IMR-90 (cell line): ENCODE results near the gene FTO. TPM values are rescaled to one million over a fixed set of nuclear protein-coding genes. Genes with fewer than 3 reads are reported as not detected.
A peak's percentile ranks its signal among the peaks of the same experiment; 100 is the strongest.

ENCODE experiments used
- ATAC-seq: fragments of 200-7000 bp; cut with Tn5 transposase; 2 replicates; pipeline ENCODE4 v1.9.1; 2020; ENCODE audit warnings: low read depth, mild to moderate bottlenecking, moderate library complexity
- BruUV-seq: library from RNA; stranded (reverse); fragments of 400-500 nt; replicated peaks from 2 replicates; lab custom pipeline; 2021; lab: Mats Ljungman, UMichigan
- CTCF ChIA-PET: fragments of 300-600 bp; formaldehyde crosslinking; extraction: SDS; loops from one replicate; lab custom pipeline; 2021; ENCODE audit warnings: antibody characterized with exemption; lab: Yijun Ruan, JAX
- POLR2A ChIA-PET: fragments of 300-600 bp; sonication (Branson Sonifier 250); formaldehyde crosslinking; loops from one replicate; lab custom pipeline; 2022; ENCODE audit warnings: antibody characterized with exemption; ENCODE audit not compliant: unreplicated experiment; lab: Charles Lee
- DNase-seq: peaks from one replicate; pipeline ENCODE4 v3.0.0; 2013
- H2AFZ ChIP-seq: replicated peaks from 2 replicates; pipeline ENCODE3; 2013; ENCODE audit warnings: low read length, mild to moderate bottlenecking; ENCODE audit not compliant: poor library complexity
- H2AK5ac ChIP-seq: 2 replicates; pipeline ENCODE4 v1.6.1; 2013; ENCODE audit warnings: low read depth, low read length, inconsistent platforms
- H2AK9ac ChIP-seq: replicated peaks from 2 replicates; pipeline ENCODE3; 2013; ENCODE audit warnings: mild to moderate bottlenecking, low read depth, low read length, moderate library complexity; ENCODE audit not compliant: poor library complexity
- H2BK120ac ChIP-seq: 2 replicates; pipeline ENCODE4 v1.6.1; 2013; ENCODE audit warnings: low read depth, low read length, inconsistent platforms
- H2BK15ac ChIP-seq: 3 replicates; pipeline ENCODE4 v1.6.1; 2013; ENCODE audit warnings: low read depth, low read length, inconsistent platforms
- H2BK20ac ChIP-seq: 2 replicates; pipeline ENCODE4 v1.6.1; 2013; ENCODE audit warnings: low read depth, mild to moderate bottlenecking, inconsistent platforms, low read length, moderate library complexity
- H2BK5ac ChIP-seq: 2 replicates; pipeline ENCODE4 v1.6.1; 2013; ENCODE audit warnings: mild to moderate bottlenecking, low read depth, low read length, inconsistent platforms; ENCODE audit not compliant: poor library complexity, severe bottlenecking
- H3K14ac ChIP-seq: replicated peaks from 2 replicates; pipeline ENCODE4 v1.6.1; 2013; ENCODE audit warnings: low read depth, low read length, inconsistent platforms
- H3K18ac ChIP-seq: 2 replicates; pipeline ENCODE4 v1.6.1; 2013; ENCODE audit warnings: low read depth, low read length, control low read depth
- H3K23ac ChIP-seq: 2 replicates; pipeline ENCODE4 v1.6.1; 2013; ENCODE audit warnings: low read depth, low read length, inconsistent platforms
- H3K27ac ChIP-seq: 2 replicates; pipeline ENCODE4 v1.5.1; 2013; ENCODE audit warnings: mild to moderate bottlenecking, control low read depth, low read length; ENCODE audit not compliant: insufficient read depth
- H3K27me3 ChIP-seq: 2 replicates; pipeline ENCODE4 v1.6.1; 2013; ENCODE audit warnings: low read length; ENCODE audit not compliant: control insufficient read depth, insufficient read depth
- H3K36me3 ChIP-seq: 2 replicates; pipeline ENCODE4 v1.6.1; 2013; ENCODE audit warnings: low read length, mixed read lengths; ENCODE audit not compliant: control insufficient read depth, insufficient read depth
- H3K4ac ChIP-seq: 2 replicates; pipeline ENCODE4 v1.6.1; 2013; ENCODE audit warnings: low read depth, low read length, inconsistent platforms
- H3K4me1 ChIP-seq: 2 replicates; pipeline ENCODE4 v1.6.1; 2013; ENCODE audit warnings: low read length, mixed read lengths; ENCODE audit not compliant: control insufficient read depth, insufficient read depth
- H3K4me2 ChIP-seq: 2 replicates; pipeline ENCODE4 v1.6.1; 2013; ENCODE audit warnings: low read depth, mild to moderate bottlenecking, control low read depth, low read length, moderate library complexity
- H3K4me3 ChIP-seq: 2 replicates; pipeline ENCODE4 v1.5.1; 2013; ENCODE audit warnings: low read depth, mild to moderate bottlenecking, control low read depth, low read length, moderate library complexity; ENCODE audit not compliant: insufficient read depth
- H3K56ac ChIP-seq: 2 replicates; pipeline ENCODE4 v1.6.1; 2013; ENCODE audit warnings: low read length, inconsistent platforms; ENCODE audit not compliant: insufficient read depth; ENCODE audit errors: extremely low read depth
- H3K79me1 ChIP-seq, 2 experiments: 2 replicates each; pipeline ENCODE4 v1.6.1; 2013; ENCODE audit warnings: low read length in 2 of 2, inconsistent platforms in 1 of 2, low read depth in 1 of 2
- H3K9ac ChIP-seq: 2 replicates; pipeline ENCODE4 v1.6.1; 2013; ENCODE audit warnings: low read depth, low read length, control low read depth
- H3K9me1 ChIP-seq: 2 replicates; pipeline ENCODE4 v1.6.1; 2013; ENCODE audit warnings: low read length, inconsistent platforms; ENCODE audit not compliant: insufficient read depth
- H3K9me3 ChIP-seq: 2 replicates; pipeline ENCODE4 v1.6.1; 2013; ENCODE audit warnings: low read length; ENCODE audit not compliant: control insufficient read depth, insufficient read depth
- H4K20me1 ChIP-seq: 2 replicates; pipeline ENCODE4 v1.6.1; 2013; ENCODE audit warnings: low read length, inconsistent platforms; ENCODE audit not compliant: insufficient read depth
- H4K5ac ChIP-seq: 2 replicates; pipeline ENCODE4 v1.6.1; 2013; ENCODE audit warnings: mild to moderate bottlenecking, low read depth, low read length, control low read depth
- H4K8ac ChIP-seq, 2 experiments: 2 replicates each; pipeline ENCODE4 v1.6.1; 2013; ENCODE audit warnings: low read depth in 2 of 2, low read length in 2 of 2, control low read depth in 1 of 2, inconsistent platforms in 1 of 2
- H4K91ac ChIP-seq: 2 replicates; pipeline ENCODE4 v1.6.1; 2013; ENCODE audit warnings: low read depth, low read length, inconsistent platforms; ENCODE audit not compliant: insufficient read depth
- BHLHE40 ChIP-seq: fragments of 150-350 bp; IDR thresholded peaks from 2 replicates; pipeline ENCODE4 v1.6.1; 2016; ENCODE audit warnings: mild to moderate bottlenecking, low read depth, low read length
- CEBPB ChIP-seq: IDR thresholded peaks from 2 replicates; pipeline ENCODE4 v1.6.1; 2012; ENCODE audit warnings: low read depth, low read length, improper control_type of control experiment
- WGBS, 2 experiments: methylation state at CpG; one replicate each; pipeline versions ENCODE4 v1.1.5 to v1.1.7; 2013; ENCODE audit warnings: missing lambda C conversion rate in 2 of 2; ENCODE audit not compliant: insufficient read length in 1 of 2; ENCODE audit errors: extremely low coverage in 2 of 2; 5-methylcytosine and 5-hydroxymethylcytosine counted together
- dilution Hi-C: fragments of 300-500 bp; cut with HindIII; formaldehyde crosslinking; loops from one replicate; pipeline ENCODE4 v1.14.3; 2018; ENCODE audit warnings: low sequenced_read_pairs; ENCODE audit not compliant: unreplicated experiment
- in situ Hi-C: fragments of 300-500 bp; cut with MboI; formaldehyde crosslinking; loops from 3 replicates; pipeline ENCODE4 v1.14.3; 2019; ENCODE audit warnings: low sequenced_read_pairs, inconsistent platforms, mixed read lengths
- intact Hi-C: fragments of 100-400 bp; cut with micrococcal nuclease; formaldehyde crosslinking; loops from 2 replicates; pipeline ENCODE4 v1.10.0; 2022
- polyA plus RNA-seq, 3 experiments: library from polyadenylated mRNA; depleted of rRNA; stranded (reverse); fragments of >200 nt; gene quantifications; 2 replicates each; pipeline ENCODE4 v1.2.3, GENCODE V29; 2012; ENCODE audit warnings: low replicate concordance in 1 of 3
- total RNA-seq: library from RNA; depleted of rRNA; stranded (reverse); fragments of >200 nt; gene quantifications from 2 replicates; pipeline ENCODE4 v1.2.3, GENCODE V29; 2012

Gene FTO
- total and polyA plus RNA-seq, 2 of the 4 experiments (the other 2 are of a cell fraction), result 70.3 to 132 TPM

DNA sequence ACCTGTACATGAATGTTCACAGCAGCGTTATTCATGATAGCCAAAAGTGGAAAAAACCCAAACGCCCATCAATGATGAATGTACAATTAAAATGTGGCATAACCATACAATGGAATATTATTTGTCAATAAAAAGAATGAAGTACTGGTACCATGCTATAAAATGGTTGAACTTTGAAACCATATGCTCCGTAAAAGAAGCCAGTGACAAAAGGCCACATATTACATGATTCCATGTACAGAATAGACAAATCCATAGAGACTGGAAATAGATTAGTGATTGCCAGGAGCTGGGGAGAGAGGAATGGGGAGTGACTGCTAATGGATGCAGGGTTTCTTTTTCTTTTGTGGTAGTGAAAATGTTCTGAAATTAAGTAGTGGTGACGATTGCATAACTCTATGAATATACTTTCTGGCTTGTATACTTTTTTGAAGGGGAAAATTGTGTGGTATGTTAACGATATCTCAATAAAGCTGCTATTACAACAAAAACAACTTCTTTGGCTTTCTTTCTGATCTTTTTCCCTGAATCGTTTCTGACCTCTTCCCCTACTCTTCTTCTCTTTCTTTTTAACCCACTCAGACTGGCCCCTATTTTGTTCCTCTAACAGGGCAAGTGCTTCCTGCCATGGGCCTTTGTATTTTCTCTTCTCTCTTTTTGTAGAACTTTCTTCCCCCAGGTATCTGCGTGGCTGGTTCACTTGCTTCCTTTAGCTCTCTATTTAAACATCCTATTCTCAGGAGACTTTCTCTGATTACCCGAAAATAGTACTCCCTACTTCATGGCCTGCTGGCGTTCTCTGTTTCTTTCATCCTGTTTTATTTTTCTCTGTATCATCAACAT is 67.9 kb downstream of the FTO start:
- intact Hi-C loops, result loop anchor here (5.0 to 10.0 kb wide), 6 partner anchors 120 to 1690 kb away; partner anchors contain the start of gene IRX3
- H2AK5ac ChIP-seq, result no peak overlapping the region
- H3K27me3 ChIP-seq, result no peaks in the 10 kb centered on the region
- H2BK20ac ChIP-seq, result no peak overlapping the region
- no peaks in the 10 kb centered on the region for H3K36me3 ChIP-seq
- H3K4ac ChIP-seq, result no peak overlapping the region
- H3K18ac ChIP-seq, result no peak overlapping the region
- in situ Hi-C loops, result loop anchor here (25.0 kb wide), 2 partner anchors 515 to 1165 kb away; partner anchors contain the start of genes IRX3 and IRX5
- H4K5ac ChIP-seq, result no peak overlapping the region
- TF ChIP-seq BHLHE40 (no peak), CEBPB (peak; percentile 1; the same call in 1 of the 2 replicates)
- no peak overlapping the region for H2BK15ac ChIP-seq
- no peak overlapping the region for H3K23ac ChIP-seq
- no peaks in the 10 kb centered on the region for H3K9me3 ChIP-seq
- H2AK9ac ChIP-seq, result no peak overlapping the region
- H3K9me1 ChIP-seq, result no peaks in the 10 kb centered on the region; the same call in 1 of the 2 replicates
- no peak overlapping the region for H3K27ac ChIP-seq
- peaks cover 25% of the 10 kb centered on the region; the same call in 1 of the 2 replicates for H4K20me1 ChIP-seq
- no peak overlapping the region for H3K4me2 ChIP-seq
- BruUV-seq, result no TSS peak
- POLR2A ChIA-PET, result no interaction called here
- dilution Hi-C loops, result no loop called here
- CTCF ChIA-PET, result interaction anchor here (0.9 to 1.2 kb wide), 4 partner anchors 12 to 68 kb away, joined by 3 to 5 read pairs (median 4); partner anchors contain the start of genes FTO and RPGRIP1L
- no peak for ATAC-seq
- no peak overlapping the region for H2BK5ac ChIP-seq
- H3K9ac ChIP-seq, result no peak overlapping the region
- DNase-seq, result no peak
- no peak overlapping the region for H4K8ac ChIP-seq
- peaks cover 22% of the 10 kb centered on the region for H3K4me1 ChIP-seq
- H3K56ac ChIP-seq, result no peak overlapping the region
- peaks cover 16 to 30% of the 10 kb centered on the region in 2 experiments for H3K79me1 ChIP-seq
- H3K14ac ChIP-seq, result no peak overlapping the region
- H2BK120ac ChIP-seq, result no peak overlapping the region
- 86% methylated on average over 1 of the region's 9 CpGs; no CpG with 5 or more reads in 1 of the 2 experiments for WGBS, 2 experiments
- no peak overlapping the region for H3K4me3 ChIP-seq
- H2AFZ ChIP-seq, result no peak overlapping the region
- H4K91ac ChIP-seq, result no peak overlapping the region
